Neural progenitor cell (in vitro differentiated cells): Measurements from ENCODE around the gene IFIT5. TPM values are rescaled to one million over a fixed set of nuclear protein-coding genes. Genes with fewer than 3 reads are reported as not detected.

ENCODE experiments used
- DNase-seq: peaks from one replicate; pipeline ENCODE4 v3.0.0-alpha.2; 2016; ENCODE audit warnings: low spot score
- H2AFZ ChIP-seq: fragments of 200-600 bp; sonication (generic); replicated peaks from 2 replicates; pipeline ENCODE4 v1.6.1; 2016; ENCODE audit warnings: antibody characterized with exemption
- H3F3A ChIP-seq: fragments of 200-600 bp; sonication (generic); 2 replicates; pipeline ENCODE4 v1.6.1; 2016; ENCODE audit warnings: antibody characterized with exemption, low read depth
- H3K27ac ChIP-seq: fragments of 200-600 bp; sonication (generic); 2 replicates; pipeline ENCODE4 v1.5.1; 2016; ENCODE audit warnings: mild to moderate bottlenecking
- H3K27me3 ChIP-seq: fragments of 200-600 bp; sonication (generic); 2 replicates; pipeline ENCODE4 v1.6.1; 2016; ENCODE audit warnings: mild to moderate bottlenecking, moderate library complexity
- H3K36me3 ChIP-seq: fragments of 200-600 bp; sonication (generic); 2 replicates; pipeline ENCODE4 v1.5.1; 2016
- H3K4me1 ChIP-seq: fragments of 200-600 bp; sonication (generic); 2 replicates; pipeline ENCODE4 v1.6.1; 2016; ENCODE audit warnings: mixed run types
- H3K4me2 ChIP-seq: fragments of 200-600 bp; sonication (generic); 2 replicates; pipeline ENCODE4 v1.6.1; 2016
- H3K4me3 ChIP-seq: fragments of 200-600 bp; sonication (generic); 2 replicates; pipeline ENCODE4 v1.5.1; 2016
- H3K79me2 ChIP-seq: fragments of 200-600 bp; sonication (generic); 2 replicates; pipeline ENCODE4 v1.6.1; 2016; ENCODE audit warnings: low read depth
- H3K9ac ChIP-seq: fragments of 200-600 bp; sonication (generic); 2 replicates; pipeline ENCODE4 v1.6.1; 2016
- H3K9me3 ChIP-seq: fragments of 200-600 bp; sonication (generic); 2 replicates; pipeline ENCODE4 v1.5.1; 2016; ENCODE audit warnings: low read depth
- H4K20me1 ChIP-seq: fragments of 200-600 bp; sonication (generic); 2 replicates; pipeline ENCODE4 v1.6.1; 2016; ENCODE audit warnings: low read depth
- H3K27ac Mint-ChIP-seq: 3 replicates; pipeline ENCODE4 v1.8.0; 2021; ENCODE audit warnings: mixed read lengths
- H3K27me3 Mint-ChIP-seq: 2 replicates; pipeline ENCODE4 v1.8.0; 2022; ENCODE audit warnings: low read depth, mild to moderate bottlenecking, inconsistent platforms, moderate library complexity, mixed read lengths; ENCODE audit not compliant: insufficient read depth
- H3K36me3 Mint-ChIP-seq: 3 replicates; pipeline ENCODE4 v1.8.0; 2021; ENCODE audit warnings: mixed read lengths
- H3K4me1 Mint-ChIP-seq: 3 replicates; pipeline ENCODE4 v1.8.0; 2021; ENCODE audit warnings: mixed read lengths
- H3K4me3 Mint-ChIP-seq: 3 replicates; pipeline ENCODE4 v1.8.0; 2021; ENCODE audit warnings: mild to moderate bottlenecking, moderate library complexity, mixed read lengths
- H3K9me3 Mint-ChIP-seq: 3 replicates; pipeline ENCODE4 v1.8.0; 2020; ENCODE audit warnings: mixed read lengths
- EZH2 ChIP-seq: fragments of 200-600 bp; sonication (generic); IDR thresholded peaks from 2 replicates; pipeline ENCODE4 v1.6.1; 2017; ENCODE audit warnings: antibody characterized with exemption, mild to moderate bottlenecking, moderate library complexity
- EZH2phosphoT487 ChIP-seq: fragments of 200-600 bp; sonication (generic); IDR thresholded peaks from 2 replicates; pipeline ENCODE4 v1.6.1; 2017; ENCODE audit warnings: antibody characterized with exemption
- total RNA-seq: library from RNA; depleted of rRNA; stranded (reverse); fragments of >200 nt; gene quantifications from 2 replicates; pipeline ENCODE4 v1.2.3, GENCODE V29; 2015; ENCODE audit warnings: low replicate concordance
- TF ChIP-seq, protein P1 (sequence below): fragments of 200-600 bp; sonication (generic); IDR thresholded peaks from 2 replicates; pipeline ENCODE4 v1.5.1; 2017; ENCODE audit warnings: antibody characterized with exemption, mild to moderate bottlenecking

IFIT5 gene
- total RNA-seq, 1 donor from 2014 or later, result 7.0 TPM

- peaks cover 14% of the 10 kb centered on the region for H3F3A ChIP-seq
- H3K9me3 ChIP-seq, result no peaks in the 10 kb centered on the region
- no peak overlapping the region for H2AFZ ChIP-seq
- H3K27me3 ChIP-seq, result peaks cover 23% of the 10 kb centered on the region
- Mint-ChIP-seq H3K4me1 (peaks cover 12% of the 10 kb centered on the region), H3K27me3 (no peaks in the 10 kb centered on the region), H3K9me3 (peaks cover 7% of the 10 kb centered on the region), H3K36me3 (peaks cover 21% of the 10 kb centered on the region), H3K27ac (no peak overlapping the region), H3K4me3 (peak overlapping the region; percentile 98)
- peaks cover 4% of the 10 kb centered on the region for H3K4me1 ChIP-seq
- no peak overlapping the region for H3K4me2 ChIP-seq
- H3K27ac ChIP-seq, result no peak overlapping the region
- H3K4me3 ChIP-seq, result no peak overlapping the region
- no peak overlapping the region for H3K9ac ChIP-seq
- no peaks in the 10 kb centered on the region for H4K20me1 ChIP-seq
- no peak for DNase-seq
- H3K36me3 ChIP-seq, result no peaks in the 10 kb centered on the region
- TF ChIP-seq EZH2 (no peak), EZH2phosphoT487 (no peak)
- TF ChIP-seq, protein P1, sequence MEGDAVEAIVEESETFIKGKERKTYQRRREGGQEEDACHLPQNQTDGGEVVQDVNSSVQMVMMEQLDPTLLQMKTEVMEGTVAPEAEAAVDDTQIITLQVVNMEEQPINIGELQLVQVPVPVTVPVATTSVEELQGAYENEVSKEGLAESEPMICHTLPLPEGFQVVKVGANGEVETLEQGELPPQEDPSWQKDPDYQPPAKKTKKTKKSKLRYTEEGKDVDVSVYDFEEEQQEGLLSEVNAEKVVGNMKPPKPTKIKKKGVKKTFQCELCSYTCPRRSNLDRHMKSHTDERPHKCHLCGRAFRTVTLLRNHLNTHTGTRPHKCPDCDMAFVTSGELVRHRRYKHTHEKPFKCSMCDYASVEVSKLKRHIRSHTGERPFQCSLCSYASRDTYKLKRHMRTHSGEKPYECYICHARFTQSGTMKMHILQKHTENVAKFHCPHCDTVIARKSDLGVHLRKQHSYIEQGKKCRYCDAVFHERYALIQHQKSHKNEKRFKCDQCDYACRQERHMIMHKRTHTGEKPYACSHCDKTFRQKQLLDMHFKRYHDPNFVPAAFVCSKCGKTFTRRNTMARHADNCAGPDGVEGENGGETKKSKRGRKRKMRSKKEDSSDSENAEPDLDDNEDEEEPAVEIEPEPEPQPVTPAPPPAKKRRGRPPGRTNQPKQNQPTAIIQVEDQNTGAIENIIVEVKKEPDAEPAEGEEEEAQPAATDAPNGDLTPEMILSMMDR, result no peak
- H3K79me2 ChIP-seq, result no peaks in the 10 kb centered on the region
Observed at GRCh38 chr10:89416465-89416864, 2.1 kb downstream of the IFIT5 start.

- H3K27ac Mint-ChIP-seq, result no peak overlapping the region
- no peaks in the 10 kb centered on the region for H3K27me3 Mint-ChIP-seq
- Histone ChIP-seq H3K9ac (no peak overlapping the region), H3K4me1 (no peaks in the 10 kb centered on the region), H2AFZ (no peak overlapping the region), H3K79me2 (no peaks in the 10 kb centered on the region), H3K27ac (no peak overlapping the region), H3K36me3 (no peaks in the 10 kb centered on the region), H4K20me1 (no peaks in the 10 kb centered on the region), H3K9me3 (no peaks in the 10 kb centered on the region), H3K27me3 (peaks cover 23% of the 10 kb centered on the region), H3K4me2 (no peak overlapping the region), H3K4me3 (no peak overlapping the region), H3F3A (peaks cover 11% of the 10 kb centered on the region)
- no peak for DNase-seq
- peaks cover 2% of the 10 kb centered on the region for H3K9me3 Mint-ChIP-seq
- no peak overlapping the region for H3K4me3 Mint-ChIP-seq
- H3K36me3 Mint-ChIP-seq, result peaks cover 18% of the 10 kb centered on the region
- peaks cover 7% of the 10 kb centered on the region for H3K4me1 Mint-ChIP-seq
- TF ChIP-seq, protein P1, result peak; percentile 59
- TF ChIP-seq EZH2 (no peak), EZH2phosphoT487 (no peak)
Observed at GRCh38 chr10:89419548-89419947, 5.2 kb downstream of the IFIT5 start.

GRCh38 chr10:89421018-89421476 is 6.7 kb downstream of the IFIT5 start:
- H3K9me3 Mint-ChIP-seq, result peaks cover 1% of the 10 kb centered on the region
- no peaks in the 10 kb centered on the region for H3K4me1 ChIP-seq
- H3K9ac ChIP-seq, result no peak overlapping the region
- no peaks in the 10 kb centered on the region for H3K27me3 Mint-ChIP-seq
- TF ChIP-seq EZH2phosphoT487, result no peak
- TF ChIP-seq, protein P1, result no peak
- no peak overlapping the region for H2AFZ ChIP-seq
- H3K4me3 Mint-ChIP-seq, result no peak overlapping the region
- no peak overlapping the region for H3K4me2 ChIP-seq
- H3K36me3 ChIP-seq, result no peaks in the 10 kb centered on the region
- no peaks in the 10 kb centered on the region for H3K9me3 ChIP-seq
- no peak for DNase-seq
- H3F3A ChIP-seq, result no peaks in the 10 kb centered on the region
- H4K20me1 ChIP-seq, result no peaks in the 10 kb centered on the region
- H3K4me3 ChIP-seq, result no peak overlapping the region
- peaks cover 8% of the 10 kb centered on the region for H3K27me3 ChIP-seq
- no peaks in the 10 kb centered on the region for H3K79me2 ChIP-seq
- peaks cover 2% of the 10 kb centered on the region for H3K4me1 Mint-ChIP-seq
- no peak overlapping the region for H3K27ac ChIP-seq
- H3K27ac Mint-ChIP-seq, result no peak overlapping the region
- H3K36me3 Mint-ChIP-seq, result peaks cover 16% of the 10 kb centered on the region
